HepG2 (cell line): ENCODE results near the gene NOTCH3. TPM values are rescaled to one million over a fixed set of nuclear protein-coding genes. Genes with fewer than 3 reads are reported as not detected.

Source experiments
- CCDC6 ChIP-seq: sonication (generic); formaldehyde crosslinking; IDR thresholded peaks from 2 replicates; pipeline ENCODE4 v1.8.1; 2022; ENCODE audit warnings: mild to moderate bottlenecking, missing genetic modification reagents, moderate library complexity
- GATAD1 ChIP-seq: IDR thresholded peaks from 2 replicates; pipeline ENCODE4 v1.6.1; 2016; ENCODE audit warnings: missing genetic modification reagents, missing compliant biosample characterization
- GZF1 ChIP-seq: sonication (generic); formaldehyde crosslinking; IDR thresholded peaks from 2 replicates; pipeline ENCODE4 v1.5.1; 2020; ENCODE audit warnings: mild to moderate bottlenecking, missing genetic modification reagents
- KDM2A ChIP-seq: sonication (generic); formaldehyde crosslinking; IDR thresholded peaks from 2 replicates; pipeline ENCODE4 v1.4.0; 2020; ENCODE audit warnings: low read depth, missing genetic modification reagents, borderline replicate concordance
- PAX8 ChIP-seq: sonication (generic); formaldehyde crosslinking; IDR thresholded peaks from 2 replicates; pipeline ENCODE4 v1.8.0; 2022; ENCODE audit warnings: mild to moderate bottlenecking, missing genetic modification reagents, borderline replicate concordance
- PHF21A ChIP-seq: sonication (generic); formaldehyde crosslinking; IDR thresholded peaks from 2 replicates; pipeline ENCODE4 v1.5.0; 2020; ENCODE audit warnings: mild to moderate bottlenecking, missing genetic modification reagents
- RAD21 ChIP-seq: fragments of 450-650 bp; formaldehyde crosslinking; IDR thresholded peaks from 2 replicates; pipeline ENCODE4 v1.5.0; 2020; ENCODE audit warnings: mild to moderate bottlenecking
- TARDBP ChIP-seq: sonication (generic); formaldehyde crosslinking; IDR thresholded peaks from 2 replicates; pipeline ENCODE4 v1.8.0; 2022; ENCODE audit warnings: mild to moderate bottlenecking, missing genetic modification reagents
- TOPORS ChIP-seq: sonication (generic); formaldehyde crosslinking; IDR thresholded peaks from 2 replicates; pipeline ENCODE4 v1.8.0; 2023; ENCODE audit warnings: mild to moderate bottlenecking, missing genetic modification reagents
- WIZ ChIP-seq: sonication (generic); formaldehyde crosslinking; IDR thresholded peaks from 2 replicates; pipeline ENCODE4 v1.5.1; 2020; ENCODE audit warnings: mild to moderate bottlenecking, missing genetic modification reagents
- ZKSCAN8 ChIP-seq: IDR thresholded peaks from 2 replicates; pipeline ENCODE4 v1.6.1; 2016; ENCODE audit warnings: borderline replicate concordance, missing genetic modification reagents, missing compliant biosample characterization
- ZNF136 ChIP-seq: sonication (generic); formaldehyde crosslinking; IDR thresholded peaks from 2 replicates; pipeline ENCODE4 v1.8.1; 2022; ENCODE audit warnings: low read depth, mild to moderate bottlenecking, moderate library complexity, missing genetic modification reagents
- ZNF282 ChIP-seq: fragments of 450-650 bp; IDR thresholded peaks from 2 replicates; pipeline ENCODE4 v1.6.1; 2018; ENCODE audit not compliant: partially characterized antibody
- ZNF484 ChIP-seq: sonication (generic); formaldehyde crosslinking; IDR thresholded peaks from 2 replicates; pipeline ENCODE4 v1.5.1; 2020; ENCODE audit warnings: mild to moderate bottlenecking, low read depth, missing genetic modification reagents, borderline replicate concordance
- ZNF556 ChIP-seq: sonication (generic); formaldehyde crosslinking; IDR thresholded peaks from 2 replicates; pipeline ENCODE4 v1.4.0; 2020; ENCODE audit warnings: mild to moderate bottlenecking, missing genetic modification reagents, borderline replicate concordance
- ZNF652 ChIP-seq: IDR thresholded peaks from 2 replicates; pipeline ENCODE4 v1.6.1; 2016; ENCODE audit warnings: low read depth, borderline replicate concordance
- ZNF879 ChIP-seq: sonication (generic); formaldehyde crosslinking; IDR thresholded peaks from 2 replicates; pipeline ENCODE4 v1.8.1; 2023; ENCODE audit warnings: missing genetic modification reagents
- polyA plus RNA-seq, 8 experiments: library from polyadenylated mRNA; depleted of rRNA in 3 of 8; stranded (reverse) in 7 of 8; unstranded in 1 of 8; fragments of >200 nt; fragmentation: Illumina TruSeq in 4 of 8; extraction: Trizol in 4 of 8; gene quantifications; 2 replicates each; pipeline versions ENCODE4 v1.2.1 to v1.2.3, GENCODE V29; 2011 to 2016; ENCODE audit warnings: low read depth in 4 of 8, missing spikeins in 1 of 8, mixed read lengths in 1 of 8; ENCODE audit not compliant: insufficient read depth in 1 of 8
- total RNA-seq, 5 experiments: library from RNA; depleted of rRNA; stranded (reverse); fragments of >200 nt; fragmentation: Illumina TruSeq; extraction: Trizol; gene quantifications; 2 replicates each; pipeline ENCODE4 v1.2.3, GENCODE V29; 2016; ENCODE audit warnings: low read depth in 1 of 5
- TF ChIP-seq, protein P1 (sequence below): sonication (generic); formaldehyde crosslinking; IDR thresholded peaks from 2 replicates; pipeline ENCODE4 v1.4.0; 2020; ENCODE audit warnings: mild to moderate bottlenecking, missing genetic modification reagents
- TF ChIP-seq, protein P2 (sequence below): sonication (generic); formaldehyde crosslinking; conservative IDR thresholded peaks from 2 replicates; pipeline ENCODE4 v1.4.0; 2020; ENCODE audit warnings: mild to moderate bottlenecking, missing genetic modification reagents, moderate library complexity
- TF ChIP-seq, protein P3 (sequence below): sonication (generic); formaldehyde crosslinking; IDR thresholded peaks from 2 replicates; pipeline ENCODE4 v1.5.0; 2020; ENCODE audit warnings: mild to moderate bottlenecking, low read depth, missing genetic modification reagents, borderline replicate concordance
- TF ChIP-seq, protein P4 (sequence below): sonication (generic); formaldehyde crosslinking; IDR thresholded peaks from 2 replicates; pipeline ENCODE4 v1.4.0; 2020; ENCODE audit warnings: missing genetic modification reagents, low read depth, mild to moderate bottlenecking, borderline replicate concordance
- TF ChIP-seq, protein P5 (sequence below): sonication (generic); formaldehyde crosslinking; conservative IDR thresholded peaks from 2 replicates; pipeline ENCODE4 v1.8.0; 2022; ENCODE audit warnings: low read depth, missing genetic modification reagents

The NOTCH3 gene
- total and polyA plus RNA-seq, 2 of the 13 experiments (the other 11 are each of a cell fraction or from before 2014, with no cell fraction given), result 0.09 to 0.28 TPM

DNA sequence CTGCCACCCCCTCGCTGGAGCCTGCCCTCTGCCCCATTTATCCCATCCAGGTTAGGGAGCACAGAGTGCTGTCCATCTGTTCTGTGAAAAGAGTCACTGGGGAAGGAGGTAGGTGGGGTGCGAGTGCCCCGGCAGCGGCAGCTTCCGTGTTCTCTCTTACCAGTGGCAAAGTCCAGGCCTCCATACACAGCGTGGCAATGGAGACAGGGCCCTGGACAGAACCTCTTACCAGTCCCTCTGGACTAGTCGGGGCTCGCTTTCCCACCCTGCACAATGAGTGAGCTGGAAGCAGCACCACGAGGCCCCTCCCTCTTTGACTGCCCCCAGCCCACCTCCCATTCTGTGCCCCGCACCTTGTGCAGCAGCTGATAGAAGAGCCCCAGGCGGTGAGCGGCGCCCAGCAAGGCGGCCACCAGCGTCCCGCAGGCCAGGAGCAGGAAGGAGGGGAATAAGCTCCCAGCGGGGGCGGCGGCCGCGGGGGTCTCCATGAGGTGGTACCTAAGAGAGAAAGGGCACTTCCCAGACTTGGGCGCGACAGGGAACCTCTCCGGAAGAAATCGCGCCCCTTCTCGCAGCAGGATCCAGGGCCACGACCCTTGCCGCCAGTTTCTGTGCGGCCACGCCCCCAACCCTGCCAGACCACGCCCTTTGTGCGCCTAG lies 76.1 kb downstream of the NOTCH3 start (continued):
- TF ChIP-seq, protein P1, sequence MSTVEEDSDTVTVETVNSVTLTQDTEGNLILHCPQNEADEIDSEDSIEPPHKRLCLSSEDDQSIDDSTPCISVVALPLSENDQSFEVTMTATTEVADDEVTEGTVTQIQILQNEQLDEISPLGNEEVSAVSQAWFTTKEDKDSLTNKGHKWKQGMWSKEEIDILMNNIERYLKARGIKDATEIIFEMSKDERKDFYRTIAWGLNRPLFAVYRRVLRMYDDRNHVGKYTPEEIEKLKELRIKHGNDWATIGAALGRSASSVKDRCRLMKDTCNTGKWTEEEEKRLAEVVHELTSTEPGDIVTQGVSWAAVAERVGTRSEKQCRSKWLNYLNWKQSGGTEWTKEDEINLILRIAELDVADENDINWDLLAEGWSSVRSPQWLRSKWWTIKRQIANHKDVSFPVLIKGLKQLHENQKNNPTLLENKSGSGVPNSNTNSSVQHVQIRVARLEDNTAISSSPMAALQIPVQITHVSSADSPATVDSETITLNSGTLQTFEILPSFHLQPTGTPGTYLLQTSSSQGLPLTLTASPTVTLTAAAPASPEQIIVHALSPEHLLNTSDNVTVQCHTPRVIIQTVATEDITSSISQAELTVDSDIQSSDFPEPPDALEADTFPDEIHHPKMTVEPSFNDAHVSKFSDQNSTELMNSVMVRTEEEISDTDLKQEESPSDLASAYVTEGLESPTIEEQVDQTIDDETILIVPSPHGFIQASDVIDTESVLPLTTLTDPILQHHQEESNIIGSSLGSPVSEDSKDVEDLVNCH (CRISPR knock-in tag), result no peak
- TF ChIP-seq, protein P2, sequence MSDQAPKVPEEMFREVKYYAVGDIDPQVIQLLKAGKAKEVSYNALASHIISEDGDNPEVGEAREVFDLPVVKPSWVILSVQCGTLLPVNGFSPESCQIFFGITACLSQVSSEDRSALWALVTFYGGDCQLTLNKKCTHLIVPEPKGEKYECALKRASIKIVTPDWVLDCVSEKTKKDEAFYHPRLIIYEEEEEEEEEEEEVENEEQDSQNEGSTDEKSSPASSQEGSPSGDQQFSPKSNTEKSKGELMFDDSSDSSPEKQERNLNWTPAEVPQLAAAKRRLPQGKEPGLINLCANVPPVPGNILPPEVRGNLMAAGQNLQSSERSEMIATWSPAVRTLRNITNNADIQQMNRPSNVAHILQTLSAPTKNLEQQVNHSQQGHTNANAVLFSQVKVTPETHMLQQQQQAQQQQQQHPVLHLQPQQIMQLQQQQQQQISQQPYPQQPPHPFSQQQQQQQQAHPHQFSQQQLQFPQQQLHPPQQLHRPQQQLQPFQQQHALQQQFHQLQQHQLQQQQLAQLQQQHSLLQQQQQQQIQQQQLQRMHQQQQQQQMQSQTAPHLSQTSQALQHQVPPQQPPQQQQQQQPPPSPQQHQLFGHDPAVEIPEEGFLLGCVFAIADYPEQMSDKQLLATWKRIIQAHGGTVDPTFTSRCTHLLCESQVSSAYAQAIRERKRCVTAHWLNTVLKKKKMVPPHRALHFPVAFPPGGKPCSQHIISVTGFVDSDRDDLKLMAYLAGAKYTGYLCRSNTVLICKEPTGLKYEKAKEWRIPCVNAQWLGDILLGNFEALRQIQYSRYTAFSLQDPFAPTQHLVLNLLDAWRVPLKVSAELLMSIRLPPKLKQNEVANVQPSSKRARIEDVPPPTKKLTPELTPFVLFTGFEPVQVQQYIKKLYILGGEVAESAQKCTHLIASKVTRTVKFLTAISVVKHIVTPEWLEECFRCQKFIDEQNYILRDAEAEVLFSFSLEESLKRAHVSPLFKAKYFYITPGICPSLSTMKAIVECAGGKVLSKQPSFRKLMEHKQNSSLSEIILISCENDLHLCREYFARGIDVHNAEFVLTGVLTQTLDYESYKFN (CRISPR knock-in tag), result no peak
- TF ChIP-seq WIZ (CRISPR knock-in tag) (no peak), PAX8 (CRISPR knock-in tag) (no peak; the same call in 1 of the 2 replicates), ZNF484 (no peak), GZF1 (CRISPR knock-in tag) (no peak), ZNF652 (CRISPR knock-in tag) (no peak), ZNF879 (no peak), TOPORS (CRISPR knock-in tag) (0 out of 2 replicates have a peak, but pooled peaks have one; percentile 37), ZKSCAN8 (CRISPR knock-in tag) (no peak), PHF21A (no peak), ZNF136 (no peak), GATAD1 (CRISPR knock-in tag) (no peak), ZNF556 (CRISPR knock-in tag) (no peak), TARDBP (no peak), CCDC6 (no peak; the same call in 1 of the 2 replicates), KDM2A (CRISPR knock-in tag) (no peak), ZNF282 (no peak), RAD21 (no peak)
- TF ChIP-seq, protein P3, sequence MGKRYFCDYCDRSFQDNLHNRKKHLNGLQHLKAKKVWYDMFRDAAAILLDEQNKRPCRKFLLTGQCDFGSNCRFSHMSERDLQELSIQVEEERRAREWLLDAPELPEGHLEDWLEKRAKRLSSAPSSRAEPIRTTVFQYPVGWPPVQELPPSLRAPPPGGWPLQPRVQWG (CRISPR knock-in tag), result no peak
- TF ChIP-seq, protein P4, sequence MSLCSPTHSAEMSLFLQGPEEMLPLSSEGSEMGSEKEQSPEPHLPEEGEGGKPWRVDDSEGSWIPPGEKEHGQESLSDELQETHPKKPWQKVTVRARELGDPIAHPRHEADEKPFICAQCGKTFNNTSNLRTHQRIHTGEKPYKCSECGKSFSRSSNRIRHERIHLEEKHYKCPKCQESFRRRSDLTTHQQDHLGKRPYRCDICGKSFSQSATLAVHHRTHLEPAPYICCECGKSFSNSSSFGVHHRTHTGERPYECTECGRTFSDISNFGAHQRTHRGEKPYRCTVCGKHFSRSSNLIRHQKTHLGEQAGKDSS (CRISPR knock-in tag), result peak; percentile 5; the same call in 1 of the 2 replicates
- TF ChIP-seq, protein P5, sequence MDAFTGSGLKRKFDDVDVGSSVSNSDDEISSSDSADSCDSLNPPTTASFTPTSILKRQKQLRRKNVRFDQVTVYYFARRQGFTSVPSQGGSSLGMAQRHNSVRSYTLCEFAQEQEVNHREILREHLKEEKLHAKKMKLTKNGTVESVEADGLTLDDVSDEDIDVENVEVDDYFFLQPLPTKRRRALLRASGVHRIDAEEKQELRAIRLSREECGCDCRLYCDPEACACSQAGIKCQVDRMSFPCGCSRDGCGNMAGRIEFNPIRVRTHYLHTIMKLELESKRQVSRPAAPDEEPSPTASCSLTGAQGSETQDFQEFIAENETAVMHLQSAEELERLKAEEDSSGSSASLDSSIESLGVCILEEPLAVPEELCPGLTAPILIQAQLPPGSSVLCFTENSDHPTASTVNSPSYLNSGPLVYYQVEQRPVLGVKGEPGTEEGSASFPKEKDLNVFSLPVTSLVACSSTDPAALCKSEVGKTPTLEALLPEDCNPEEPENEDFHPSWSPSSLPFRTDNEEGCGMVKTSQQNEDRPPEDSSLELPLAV (CRISPR knock-in tag), result no peak
